ENCODE results near the gene C17orf100. TPM values are rescaled to one million over a fixed set of nuclear protein-coding genes. Genes with fewer than 3 reads are reported as not detected.
"Not testable (repeated sequence)": the region's sequence is repeated elsewhere in the genome, so short reads cannot be mapped to it uniquely, and the experiment has no call there.

C17orf100 gene
- total and polyA plus RNA-seq, 2 donors (not counting 1 experiment from before 2014, with no cell fraction given) = 0.33 to 1.5 TPM

DNA sequence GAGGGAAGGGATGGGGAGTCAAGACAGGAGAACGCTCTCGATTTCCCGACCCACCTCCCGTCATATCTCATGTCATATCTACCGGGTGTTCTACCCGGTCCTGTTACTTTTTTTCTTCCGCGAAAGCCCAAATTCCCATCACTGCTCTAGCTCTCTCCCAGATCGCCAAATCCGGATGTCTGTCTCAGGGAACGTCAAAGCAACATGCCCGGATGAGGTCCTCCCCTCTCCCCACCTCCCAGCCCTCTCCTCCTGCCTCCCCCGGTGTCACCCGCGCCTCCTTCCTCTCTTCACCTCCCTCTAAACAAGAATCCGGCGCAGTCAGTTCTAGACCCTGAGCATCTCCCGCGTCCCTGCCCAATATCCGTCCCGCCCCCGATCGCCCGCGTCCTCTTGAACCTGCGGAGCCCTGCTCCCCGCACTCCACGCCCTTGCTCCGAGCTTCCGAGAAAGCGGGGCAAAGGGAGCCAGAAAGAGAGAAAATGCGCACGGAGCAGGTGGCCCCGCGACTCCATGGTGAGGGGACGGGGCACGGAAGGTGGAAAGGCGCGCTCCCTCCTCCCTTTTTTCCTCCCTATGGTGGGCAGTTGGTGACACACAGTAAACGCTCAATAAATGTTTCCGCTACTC is 4.3 kb downstream of the C17orf100 start:
- peak; percentile 72 for TF ChIP-seq EZH2 (IDR thresholded peaks at IDR 0.05; ENCODE audit: low read length, missing control alignments)
- H3K27me3 ChIP-seq (ENCODE audit: control insufficient read depth, insufficient read depth, low read length) = peaks cover 16% of the 10 kb centered on the region
- H3K4me1 ChIP-seq (ENCODE audit: control insufficient read depth, extremely low read depth, insufficient read depth, low read length); H3K9ac ChIP-seq (ENCODE audit: insufficient read depth, low read length); H3K4me3 ChIP-seq (replicated peaks in 1 of 4; ENCODE audit: control extremely low read depth in 1 of 4, insufficient read depth in 1 of 4, low read depth in 3 of 4, low read length in 4 of 4); H2AFZ ChIP-seq (ENCODE audit: low read length); H3K4me2 ChIP-seq (ENCODE audit: extremely low read depth, insufficient read depth, low read length); H3K79me2 ChIP-seq (ENCODE audit: control insufficient read depth, insufficient read depth, low read length); DNase-seq (ENCODE audit: low read depth in 2 of 2); H3K36me3 ChIP-seq (ENCODE audit: control insufficient read depth, insufficient read depth, low read length); H3K27ac ChIP-seq (ENCODE audit: insufficient read depth, low read length); H3K9me3 ChIP-seq (ENCODE audit: control insufficient read depth, insufficient read depth, low read depth, low read length); H4K20me1 ChIP-seq (ENCODE audit: control insufficient read depth, extremely low read depth, insufficient read depth, low read length): not testable (repeated sequence)

DNA sequence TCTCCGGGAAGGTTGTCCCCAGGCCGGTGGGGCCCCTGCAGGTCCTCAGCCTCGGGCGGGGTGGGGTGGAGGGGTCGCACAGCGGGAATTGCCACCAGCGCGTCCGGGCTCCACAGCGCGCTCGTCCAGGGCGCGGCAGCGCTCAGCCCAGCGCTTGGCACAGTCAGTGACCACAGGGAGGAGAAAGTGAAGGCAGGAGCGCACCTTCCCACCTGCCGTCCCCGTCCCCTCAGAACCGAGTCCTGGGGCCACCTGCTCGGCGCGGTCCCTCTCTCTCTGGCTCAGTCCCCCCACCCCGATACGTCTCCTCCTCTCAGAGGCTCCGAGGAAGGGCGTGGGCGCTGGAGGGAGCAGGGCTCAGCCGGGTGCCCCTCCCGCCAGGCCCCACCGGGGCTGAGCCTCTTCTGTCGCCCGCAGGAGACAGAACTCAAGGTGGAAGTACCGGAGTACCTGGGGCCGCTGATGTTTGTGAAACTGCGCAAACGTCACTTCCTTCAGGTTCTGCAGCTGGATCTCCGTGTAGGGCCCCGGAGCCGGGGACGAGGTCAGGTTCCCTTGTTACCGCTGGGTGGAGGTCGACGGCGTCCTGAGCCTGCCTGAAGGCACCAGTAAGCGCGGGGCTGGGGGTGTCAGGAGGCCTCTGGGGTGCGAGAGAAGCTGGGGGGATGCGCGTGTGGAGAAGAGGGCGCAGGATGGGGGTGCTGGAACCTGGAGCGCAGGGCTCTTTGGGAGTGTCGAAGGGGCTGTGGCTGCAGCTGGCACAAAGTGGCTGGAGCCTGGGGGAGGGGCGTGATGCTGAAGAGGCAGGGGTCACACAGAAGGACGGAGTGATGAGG is 5.5 kb downstream of the C17orf100 start:
- not testable (repeated sequence) for H3K36me3 ChIP-seq (ENCODE audit: control insufficient read depth, insufficient read depth, low read length); H3K27ac ChIP-seq (ENCODE audit: insufficient read depth, low read length); H2AFZ ChIP-seq (ENCODE audit: low read length); H3K4me1 ChIP-seq (ENCODE audit: control insufficient read depth, extremely low read depth, insufficient read depth, low read length); H3K9ac ChIP-seq (ENCODE audit: insufficient read depth, low read length); H3K4me3 ChIP-seq (replicated peaks in 1 of 4; ENCODE audit: control extremely low read depth in 1 of 4, insufficient read depth in 1 of 4, low read depth in 3 of 4, low read length in 4 of 4); H3K9me3 ChIP-seq (ENCODE audit: control insufficient read depth, insufficient read depth, low read depth, low read length); H4K20me1 ChIP-seq (ENCODE audit: control insufficient read depth, extremely low read depth, insufficient read depth, low read length); H3K4me2 ChIP-seq (ENCODE audit: extremely low read depth, insufficient read depth, low read length); DNase-seq (ENCODE audit: low read depth in 2 of 2); H3K79me2 ChIP-seq (ENCODE audit: control insufficient read depth, insufficient read depth, low read length)
- H3K27me3 ChIP-seq (ENCODE audit: control insufficient read depth, insufficient read depth, low read length) = peaks cover 22% of the 10 kb centered on the region

DNA sequence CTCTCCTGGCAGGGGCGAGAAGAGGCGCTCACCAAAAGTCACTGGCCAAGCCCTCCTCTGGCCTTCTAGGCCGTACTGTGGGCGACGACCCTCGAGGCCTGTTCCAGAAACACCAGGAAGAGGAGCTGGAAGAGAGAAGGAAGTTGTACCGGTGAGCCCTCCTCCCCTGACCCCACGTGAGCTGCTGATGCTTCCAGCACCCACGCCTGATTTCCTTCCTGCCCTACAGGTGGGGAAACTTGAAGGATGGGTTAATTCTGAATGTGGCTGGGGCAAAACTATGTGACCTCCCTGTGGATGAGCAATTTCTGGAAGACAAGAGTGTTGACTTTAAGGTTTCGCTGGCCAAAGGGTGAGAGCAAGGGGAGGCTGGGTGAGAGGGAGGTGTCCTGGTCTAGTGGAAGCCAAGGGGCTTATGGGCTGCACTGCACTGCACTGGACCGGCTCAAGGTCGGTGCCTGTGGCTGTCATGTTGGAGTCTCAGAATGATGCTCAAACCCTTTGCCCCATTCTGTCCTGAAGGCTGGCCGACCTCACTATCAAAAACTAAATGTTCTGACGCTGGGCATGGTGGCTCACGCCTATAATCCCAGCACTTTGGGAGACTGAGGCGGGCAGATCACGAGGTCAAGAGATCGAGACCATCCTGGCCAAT is 6.2 kb downstream of the C17orf100 start:
- no peak for DNase-seq (ENCODE audit: low read depth in 2 of 2)
- Histone ChIP-seq H3K4me1 (ENCODE audit: control insufficient read depth, extremely low read depth, insufficient read depth, low read length) (no peaks in the 10 kb centered on the region), H3K27ac (ENCODE audit: insufficient read depth, low read length) (no peak overlapping the region), H3K9me3 (ENCODE audit: control insufficient read depth, insufficient read depth, low read depth, low read length) (no peaks in the 10 kb centered on the region), H3K4me3 (replicated peaks in 1 of 4; ENCODE audit: control extremely low read depth in 1 of 4, insufficient read depth in 1 of 4, low read depth in 3 of 4, low read length in 4 of 4) (no peak overlapping the region), H3K27me3 (ENCODE audit: control insufficient read depth, insufficient read depth, low read length) (peaks cover 22% of the 10 kb centered on the region), H3K79me2 (ENCODE audit: control insufficient read depth, insufficient read depth, low read length) (no peaks in the 10 kb centered on the region), H3K9ac (ENCODE audit: insufficient read depth, low read length) (no peak overlapping the region), H4K20me1 (ENCODE audit: control insufficient read depth, extremely low read depth, insufficient read depth, low read length) (no peaks in the 10 kb centered on the region), H3K36me3 (ENCODE audit: control insufficient read depth, insufficient read depth, low read length) (no peaks in the 10 kb centered on the region), H2AFZ (ENCODE audit: low read length) (no peak overlapping the region), H3K4me2 (ENCODE audit: extremely low read depth, insufficient read depth, low read length) (no peak overlapping the region)
- no peak for TF ChIP-seq EZH2 (IDR thresholded peaks at IDR 0.05; ENCODE audit: low read length, missing control alignments)
- TF ChIP-seq, protein P1, sequence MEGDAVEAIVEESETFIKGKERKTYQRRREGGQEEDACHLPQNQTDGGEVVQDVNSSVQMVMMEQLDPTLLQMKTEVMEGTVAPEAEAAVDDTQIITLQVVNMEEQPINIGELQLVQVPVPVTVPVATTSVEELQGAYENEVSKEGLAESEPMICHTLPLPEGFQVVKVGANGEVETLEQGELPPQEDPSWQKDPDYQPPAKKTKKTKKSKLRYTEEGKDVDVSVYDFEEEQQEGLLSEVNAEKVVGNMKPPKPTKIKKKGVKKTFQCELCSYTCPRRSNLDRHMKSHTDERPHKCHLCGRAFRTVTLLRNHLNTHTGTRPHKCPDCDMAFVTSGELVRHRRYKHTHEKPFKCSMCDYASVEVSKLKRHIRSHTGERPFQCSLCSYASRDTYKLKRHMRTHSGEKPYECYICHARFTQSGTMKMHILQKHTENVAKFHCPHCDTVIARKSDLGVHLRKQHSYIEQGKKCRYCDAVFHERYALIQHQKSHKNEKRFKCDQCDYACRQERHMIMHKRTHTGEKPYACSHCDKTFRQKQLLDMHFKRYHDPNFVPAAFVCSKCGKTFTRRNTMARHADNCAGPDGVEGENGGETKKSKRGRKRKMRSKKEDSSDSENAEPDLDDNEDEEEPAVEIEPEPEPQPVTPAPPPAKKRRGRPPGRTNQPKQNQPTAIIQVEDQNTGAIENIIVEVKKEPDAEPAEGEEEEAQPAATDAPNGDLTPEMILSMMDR (conservative IDR thresholded peaks at IDR 0.05 in 1 of 2, IDR thresholded peaks at IDR 0.05 in 1 of 2; ENCODE audit: low read depth in 1 of 2, low read length in 2 of 2) = no peak

DNA sequence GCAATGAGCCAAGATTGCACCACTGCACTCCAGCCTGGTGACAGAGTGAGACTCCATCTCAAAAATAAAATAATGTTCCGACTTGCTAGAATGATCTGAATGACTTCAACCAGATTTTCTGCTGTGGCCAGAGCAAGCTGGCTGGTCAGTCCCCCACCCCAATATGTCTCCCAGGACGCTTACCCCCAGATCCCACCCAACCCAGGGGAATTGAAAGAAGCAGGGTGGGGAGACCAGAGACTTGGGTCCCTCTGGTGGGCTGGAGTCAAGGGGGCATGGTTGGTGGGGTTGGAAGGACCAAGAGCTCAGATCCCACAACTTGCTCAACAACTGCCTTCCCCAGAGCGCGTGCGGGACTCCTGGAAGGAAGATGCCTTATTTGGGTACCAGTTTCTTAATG is 6.8 kb downstream of the C17orf100 start:
- not testable (repeated sequence) for H3K79me2 ChIP-seq (ENCODE audit: control insufficient read depth, insufficient read depth, low read length); H3K9me3 ChIP-seq (ENCODE audit: control insufficient read depth, insufficient read depth, low read depth, low read length); H4K20me1 ChIP-seq (ENCODE audit: control insufficient read depth, extremely low read depth, insufficient read depth, low read length); H3K9ac ChIP-seq (ENCODE audit: insufficient read depth, low read length); DNase-seq (ENCODE audit: low read depth in 2 of 2); H2AFZ ChIP-seq (ENCODE audit: low read length); H3K27ac ChIP-seq (ENCODE audit: insufficient read depth, low read length); H3K4me2 ChIP-seq (ENCODE audit: extremely low read depth, insufficient read depth, low read length); H3K36me3 ChIP-seq (ENCODE audit: control insufficient read depth, insufficient read depth, low read length); H3K4me1 ChIP-seq (ENCODE audit: control insufficient read depth, extremely low read depth, insufficient read depth, low read length); H3K4me3 ChIP-seq (replicated peaks in 1 of 4; ENCODE audit: control extremely low read depth in 1 of 4, insufficient read depth in 1 of 4, low read depth in 3 of 4, low read length in 4 of 4)
- H3K27me3 ChIP-seq (ENCODE audit: control insufficient read depth, insufficient read depth, low read length) = peaks cover 22% of the 10 kb centered on the region
